ENCODE data around the gene SH3RF2. TPM values are rescaled to one million over a fixed set of nuclear protein-coding genes. Genes with fewer than 3 reads are reported as not detected.

The SH3RF2 gene
- total and polyA plus RNA-seq, 2 donors (not counting 1 experiment from before 2014, with no cell fraction given), result 0.03 TPM; not detected in 1

DNA sequence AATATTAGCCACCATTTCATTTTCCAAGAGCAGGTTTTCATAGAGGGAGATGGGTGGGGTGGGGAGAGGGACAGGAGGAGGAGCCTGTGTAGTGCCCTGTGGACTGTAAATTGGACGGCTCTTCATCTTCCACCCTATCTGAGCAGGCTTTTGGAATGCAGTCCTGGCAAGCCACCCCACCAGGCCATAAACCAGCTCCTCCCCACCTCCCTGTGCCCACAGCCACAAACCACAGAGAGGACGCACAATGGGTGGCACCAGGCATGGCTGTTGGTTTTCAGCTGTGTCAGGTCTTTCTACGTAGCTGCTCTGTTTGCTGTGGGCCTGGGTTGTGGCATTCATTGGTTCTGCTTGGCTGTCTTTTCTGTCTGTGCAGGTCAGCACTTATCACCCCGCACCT is 111.0 kb downstream of the SH3RF2 start:
- H3K9ac ChIP-seq (ENCODE audit: low read length), result no peak overlapping the region
- Mint-ChIP-seq H3K4me3 (no peak overlapping the region), H3K4me1 (no peaks in the 10 kb centered on the region), H3K27ac (no peak overlapping the region), H3K27me3 (peaks cover 35% of the 10 kb centered on the region), H3K9me3 (ENCODE audit: insufficient read depth) (no peaks in the 10 kb centered on the region)
- no peaks in the 10 kb centered on the region for H4K20me1 ChIP-seq (ENCODE audit: control insufficient read depth, insufficient read depth, low read length, poor library complexity, severe bottlenecking)
- CTCF ChIA-PET, result no interaction called here
- WGBS (ENCODE audit: insufficient coverage), result 67% methylated on average over 3 of the region's 4 CpGs
- TF ChIP-seq, protein P1, sequence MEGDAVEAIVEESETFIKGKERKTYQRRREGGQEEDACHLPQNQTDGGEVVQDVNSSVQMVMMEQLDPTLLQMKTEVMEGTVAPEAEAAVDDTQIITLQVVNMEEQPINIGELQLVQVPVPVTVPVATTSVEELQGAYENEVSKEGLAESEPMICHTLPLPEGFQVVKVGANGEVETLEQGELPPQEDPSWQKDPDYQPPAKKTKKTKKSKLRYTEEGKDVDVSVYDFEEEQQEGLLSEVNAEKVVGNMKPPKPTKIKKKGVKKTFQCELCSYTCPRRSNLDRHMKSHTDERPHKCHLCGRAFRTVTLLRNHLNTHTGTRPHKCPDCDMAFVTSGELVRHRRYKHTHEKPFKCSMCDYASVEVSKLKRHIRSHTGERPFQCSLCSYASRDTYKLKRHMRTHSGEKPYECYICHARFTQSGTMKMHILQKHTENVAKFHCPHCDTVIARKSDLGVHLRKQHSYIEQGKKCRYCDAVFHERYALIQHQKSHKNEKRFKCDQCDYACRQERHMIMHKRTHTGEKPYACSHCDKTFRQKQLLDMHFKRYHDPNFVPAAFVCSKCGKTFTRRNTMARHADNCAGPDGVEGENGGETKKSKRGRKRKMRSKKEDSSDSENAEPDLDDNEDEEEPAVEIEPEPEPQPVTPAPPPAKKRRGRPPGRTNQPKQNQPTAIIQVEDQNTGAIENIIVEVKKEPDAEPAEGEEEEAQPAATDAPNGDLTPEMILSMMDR (IDR thresholded peaks at IDR 0.05), result no peak
- no peak for TF ChIP-seq EZH2 (IDR thresholded peaks at IDR 0.05; ENCODE audit: borderline replicate concordance, insufficient read depth, low read depth, low read length, poor library complexity, severe bottlenecking)
- no peak overlapping the region for H2AFZ ChIP-seq (ENCODE audit: insufficient read depth, low read depth, low read length, poor library complexity, severe bottlenecking)
- POLR2A ChIA-PET, result no interaction called here
- peaks cover 0 to 6% (median 0%) of the 10 kb centered on the region in 4 experiments for H3K27me3 ChIP-seq (replicated peaks in 1 of 4; ENCODE audit: control extremely low read depth in 1 of 4, control insufficient read depth in 3 of 4, insufficient read depth in 4 of 4, low read length in 3 of 4)
- H3K36me3 ChIP-seq (replicated peaks in 1 of 2; ENCODE audit: control extremely low read depth in 1 of 2, control insufficient read depth in 1 of 2, extremely low read depth in 1 of 2, insufficient read depth in 2 of 2, low read length in 1 of 2), result no peaks in the 10 kb centered on the region
- H3K27ac ChIP-seq (ENCODE audit: low read length in 2 of 2), result no peak overlapping the region
- DNase-seq (no peak), ATAC-seq (ENCODE audit: low read depth) (no peak)
- no peaks in the 10 kb centered on the region for H3K4me1 ChIP-seq (ENCODE audit: control insufficient read depth in 2 of 2, insufficient read depth in 2 of 2, low read length in 2 of 2)
- no peak overlapping the region for H3K4me2 ChIP-seq (replicated peaks; ENCODE audit: low read depth, low read length, poor library complexity, severe bottlenecking)
- H3K79me2 ChIP-seq (ENCODE audit: control insufficient read depth, insufficient read depth, low read length), result no peaks in the 10 kb centered on the region
- no peak overlapping the region for H3K4me3 ChIP-seq (ENCODE audit: control extremely low read depth in 1 of 5, extremely low read depth in 1 of 5, insufficient read depth in 1 of 5, low read depth in 2 of 5, low read length in 4 of 5)
- H3K9me3 ChIP-seq (ENCODE audit: control extremely low read depth in 1 of 3, control insufficient read depth in 2 of 3, insufficient read depth in 1 of 3, low read length in 2 of 3), result no peaks in the 10 kb centered on the region
- intact Hi-C loops (cut with micrococcal nuclease), result no loop called here

DNA sequence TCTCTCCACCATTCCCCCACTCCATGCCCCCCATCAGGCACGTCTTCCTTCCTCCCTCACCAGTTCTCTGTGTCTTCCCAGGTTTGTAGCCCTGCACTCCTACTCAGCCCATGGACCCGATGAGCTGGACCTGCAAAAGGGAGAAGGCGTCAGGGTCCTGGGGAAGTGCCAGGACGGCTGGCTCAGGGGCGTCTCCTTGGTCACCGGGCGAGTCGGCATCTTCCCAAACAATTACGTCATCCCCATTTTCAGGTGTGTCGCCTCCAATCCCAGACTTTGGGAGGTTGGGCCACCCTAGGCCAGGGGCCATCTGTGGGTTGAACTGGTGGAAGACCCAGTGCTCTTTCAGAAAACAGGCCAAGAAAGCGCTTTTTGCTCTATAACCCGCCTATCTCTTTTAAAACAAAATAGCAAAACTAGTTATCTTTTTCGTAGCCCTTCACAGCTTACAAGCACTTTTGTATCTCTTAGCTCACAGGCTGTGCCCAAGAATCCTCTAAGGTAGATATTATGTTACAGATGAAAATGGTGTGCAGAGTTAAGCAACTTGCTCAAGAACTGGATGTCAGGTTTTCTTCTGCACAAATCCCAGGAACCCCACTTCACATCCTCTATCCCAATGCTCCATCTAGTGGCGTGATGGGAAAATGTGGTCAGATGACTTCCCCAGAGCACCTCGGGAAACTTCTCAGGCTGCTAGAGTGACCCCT is 112.8 kb downstream of the SH3RF2 start:
- DNase-seq (no peak), ATAC-seq (ENCODE audit: low read depth) (no peak)
- Mint-ChIP-seq H3K27me3 (peaks cover 38% of the 10 kb centered on the region), H3K4me1 (no peaks in the 10 kb centered on the region), H3K27ac (no peak overlapping the region), H3K9me3 (ENCODE audit: insufficient read depth) (no peaks in the 10 kb centered on the region), H3K4me3 (no peak overlapping the region)
- TF ChIP-seq, protein P1 (IDR thresholded peaks at IDR 0.05), result no peak
- no peak for TF ChIP-seq EZH2 (IDR thresholded peaks at IDR 0.05; ENCODE audit: borderline replicate concordance, insufficient read depth, low read depth, low read length, poor library complexity, severe bottlenecking)
- no peaks in the 10 kb centered on the region for H3K36me3 ChIP-seq (replicated peaks in 1 of 2; ENCODE audit: control extremely low read depth in 1 of 2, control insufficient read depth in 1 of 2, extremely low read depth in 1 of 2, insufficient read depth in 2 of 2, low read length in 1 of 2)
- POLR2A ChIA-PET, result no interaction called here
- H3K4me1 ChIP-seq (ENCODE audit: control insufficient read depth in 2 of 2, insufficient read depth in 2 of 2, low read length in 2 of 2), result no peaks in the 10 kb centered on the region
- CTCF ChIA-PET, result no interaction called here
- no peak overlapping the region for H3K9ac ChIP-seq (ENCODE audit: low read length)
- H2AFZ ChIP-seq (ENCODE audit: insufficient read depth, low read depth, low read length, poor library complexity, severe bottlenecking), result no peak overlapping the region
- H3K4me3 ChIP-seq (ENCODE audit: control extremely low read depth in 1 of 5, extremely low read depth in 1 of 5, insufficient read depth in 1 of 5, low read depth in 2 of 5, low read length in 4 of 5), result no peak overlapping the region
- whole genome bisulfite sequencing (ENCODE audit: insufficient coverage), result 76% methylated on average over 10 of the region's 15 CpGs
- no peak overlapping the region for H3K27ac ChIP-seq (ENCODE audit: low read length in 2 of 2)
- peaks cover 0 to 6% (median 0%) of the 10 kb centered on the region in 4 experiments for H3K27me3 ChIP-seq (replicated peaks in 1 of 4; ENCODE audit: control extremely low read depth in 1 of 4, control insufficient read depth in 3 of 4, insufficient read depth in 4 of 4, low read length in 3 of 4)
- intact Hi-C loops (cut with micrococcal nuclease), result no loop called here
- H3K79me2 ChIP-seq (ENCODE audit: control insufficient read depth, insufficient read depth, low read length), result no peaks in the 10 kb centered on the region
- H3K9me3 ChIP-seq (ENCODE audit: control extremely low read depth in 1 of 3, control insufficient read depth in 2 of 3, insufficient read depth in 1 of 3, low read length in 2 of 3), result no peaks in the 10 kb centered on the region
- H4K20me1 ChIP-seq (ENCODE audit: control insufficient read depth, insufficient read depth, low read length, poor library complexity, severe bottlenecking), result no peaks in the 10 kb centered on the region
- H3K4me2 ChIP-seq (replicated peaks; ENCODE audit: low read depth, low read length, poor library complexity, severe bottlenecking), result no peak overlapping the region

Data from B cell (primary cell).